ENCODE measurements around the gene BBS2. TPM values are rescaled to one million over a fixed set of nuclear protein-coding genes. Genes with fewer than 3 reads are reported as not detected.

The BBS2 gene
- total RNA-seq, 2 donors from 2014 or later = 39.4 to 55.0 TPM

- ATAC-seq = no peak
- no peak for DNase-seq
- intact Hi-C loops (cut with DNase I) = no loop called here
Observed at GRCh38 chr16:56482683-56483236, 37.1 kb downstream of the BBS2 start.

GRCh38 chr16:56481468-56482122 lies 38.2 kb downstream of the BBS2 start:
- ATAC-seq = peak in 1 of 2 donors; percentile 65
- DNase-seq = no peak
- intact Hi-C loops (cut with DNase I) = no loop called here

GRCh38 chr16:56480776-56481467 lies 38.9 kb downstream of the BBS2 start:
- intact Hi-C loops (cut with DNase I) = no loop called here
- ATAC-seq (no peak), DNase-seq (no peak)

- intact Hi-C loops (cut with DNase I) = no loop called here
Observed at GRCh38 chr16:56479469-56479868, 40.4 kb downstream of the BBS2 start.

GRCh38 chr16:56478281-56479049 lies 41.4 kb downstream of the BBS2 start:
- DNase-seq = no peak
- ATAC-seq = no peak
- intact Hi-C loops (cut with DNase I) = no loop called here

More at GRCh38 chr16:56479469-56479868, 40.4 kb downstream of the BBS2 start:
- ATAC-seq (no peak), DNase-seq (no peak)

GRCh38 chr16:56477096-56477878 lies 42.5 kb downstream of the BBS2 start:
- DNase-seq = no peak
- intact Hi-C loops (cut with DNase I) = no loop called here
- ATAC-seq = peak in 1 of 2 donors; percentile 95

- intact Hi-C loops (cut with DNase I) = no loop called here
- DNase-seq (no peak), ATAC-seq (no peak)
Observed at GRCh38 chr16:56475201-56475600, 44.6 kb downstream of the BBS2 start.

- intact Hi-C loops (cut with DNase I) = no loop called here
Observed at GRCh38 chr16:56470666-56471065, 49.2 kb downstream of the BBS2 start.

GRCh38 chr16:56470232-56470631 lies 49.6 kb downstream of the BBS2 start:
- ATAC-seq (no peak), DNase-seq (no peak)
- intact Hi-C loops (cut with DNase I) = no loop called here

More at GRCh38 chr16:56470666-56471065, 49.2 kb downstream of the BBS2 start:
- DNase-seq = no peak
- no peak for ATAC-seq

- no peak for ATAC-seq
- intact Hi-C loops (cut with DNase I) = no loop called here
- no peak for DNase-seq
Observed at GRCh38 chr16:56469748-56470147, 50.1 kb downstream of the BBS2 start.

GRCh38 chr16:56468800-56469199 lies 51.0 kb downstream of the BBS2 start:
- ATAC-seq (no peak), DNase-seq (no peak)
- intact Hi-C loops (cut with DNase I) = no loop called here

- no peak for ATAC-seq
- DNase-seq = no peak
- intact Hi-C loops (cut with DNase I) = no loop called here
Observed at GRCh38 chr16:56466344-56466743, 53.5 kb downstream of the BBS2 start.

GRCh38 chr16:56463153-56463552 lies 56.7 kb downstream of the BBS2 start:
- ATAC-seq (no peak), DNase-seq (no peak)
- intact Hi-C loops (cut with DNase I) = no loop called here

GRCh38 chr16:56462064-56462796 lies 57.6 kb downstream of the BBS2 start:
- DNase-seq (no peak), ATAC-seq (no peak)
- intact Hi-C loops (cut with DNase I) = no loop called here

GRCh38 chr16:56460101-56460500 lies 59.7 kb downstream of the BBS2 start:
- ATAC-seq = no peak
- intact Hi-C loops (cut with DNase I) = no loop called here
- DNase-seq = no peak

GRCh38 chr16:56457927-56458470 lies 61.8 kb downstream of the BBS2 start:
- DNase-seq = no peak
- intact Hi-C loops (cut with DNase I) = no loop called here
- no peak for ATAC-seq

- intact Hi-C loops (cut with DNase I) = no loop called here
- peak; percentile 47 for DNase-seq
- ATAC-seq = peak; percentile 51 to 64
Observed at GRCh38 chr16:56451753-56452689, 67.8 kb downstream of the BBS2 start.
